SHP77 treated with DMSO at 0.1 percent for 48 hours (cell line): ENCODE measurements around the gene NINL.
"Not testable (repeated sequence)": the region's sequence is repeated elsewhere in the genome, so short reads cannot be mapped to it uniquely, and the experiment has no call there.

Experiments used
- DNase-seq: peaks from one replicate; lab custom pipeline; 2025; lab: John Stamatoyannopoulos, UW

Gene NINL

GRCh38 chr20:25484224-25484846 lies 101.0 kb downstream of the NINL start:
- no peak for DNase-seq

GRCh38 chr20:25483431-25484132 lies 101.7 kb downstream of the NINL start:
- no peak for DNase-seq

GRCh38 chr20:25481918-25482253 lies 103.4 kb downstream of the NINL start:
- no peak for DNase-seq

GRCh38 chr20:25481235-25481917 lies 104.0 kb downstream of the NINL start:
- no peak for DNase-seq

- DNase-seq, result no peak
Observed at GRCh38 chr20:25480797-25481196, 104.5 kb downstream of the NINL start.

- DNase-seq, result no peak
Observed at GRCh38 chr20:25480156-25480555, 105.2 kb downstream of the NINL start.

- DNase-seq, result no peak
Observed at GRCh38 chr20:25479638-25480037, 105.7 kb downstream of the NINL start.

GRCh38 chr20:25478889-25479568 lies 106.3 kb downstream of the NINL start:
- no peak for DNase-seq

- DNase-seq, result no peak
Observed at GRCh38 chr20:25477014-25477882, 108.1 kb downstream of the NINL start.

GRCh38 chr20:25476106-25477013 lies 109.0 kb downstream of the NINL start:
- no peak for DNase-seq

- not testable (repeated sequence) for DNase-seq
Observed at GRCh38 chr20:25473297-25473696, 112.0 kb downstream of the NINL start.

GRCh38 chr20:25471020-25471419 lies 114.3 kb downstream of the NINL start:
- no peak for DNase-seq

- DNase-seq, result no peak
Observed at GRCh38 chr20:25470045-25470444, 115.3 kb downstream of the NINL start.

GRCh38 chr20:25469558-25469957 lies 115.8 kb downstream of the NINL start:
- DNase-seq, result no peak

- no peak for DNase-seq
Observed at GRCh38 chr20:25468126-25469075, 116.9 kb downstream of the NINL start.

GRCh38 chr20:25467441-25467840 lies 117.9 kb downstream of the NINL start:
- DNase-seq, result no peak

- no peak for DNase-seq
Observed at GRCh38 chr20:25466846-25467245, 118.5 kb downstream of the NINL start.

GRCh38 chr20:25465243-25466135 lies 119.8 kb downstream of the NINL start:
- no peak for DNase-seq
